WTC11 (cell line): ENCODE measurements around the gene DSE.

Source experiments
- TF ChIP-seq, protein P1 (sequence below): fragments of 200-600 bp; IDR thresholded peaks from 2 replicates; pipeline ENCODE4 v1.8.0; 2022; ENCODE audit warnings: antibody characterized with exemption
- TF ChIP-seq, protein P2 (sequence below): sonication (generic); formaldehyde crosslinking; IDR thresholded peaks from 2 replicates; pipeline ENCODE4 v1.8.1; 2022; ENCODE audit warnings: low read depth, mild to moderate bottlenecking, moderate library complexity, missing genetic modification reagents, borderline replicate concordance

DNA sequence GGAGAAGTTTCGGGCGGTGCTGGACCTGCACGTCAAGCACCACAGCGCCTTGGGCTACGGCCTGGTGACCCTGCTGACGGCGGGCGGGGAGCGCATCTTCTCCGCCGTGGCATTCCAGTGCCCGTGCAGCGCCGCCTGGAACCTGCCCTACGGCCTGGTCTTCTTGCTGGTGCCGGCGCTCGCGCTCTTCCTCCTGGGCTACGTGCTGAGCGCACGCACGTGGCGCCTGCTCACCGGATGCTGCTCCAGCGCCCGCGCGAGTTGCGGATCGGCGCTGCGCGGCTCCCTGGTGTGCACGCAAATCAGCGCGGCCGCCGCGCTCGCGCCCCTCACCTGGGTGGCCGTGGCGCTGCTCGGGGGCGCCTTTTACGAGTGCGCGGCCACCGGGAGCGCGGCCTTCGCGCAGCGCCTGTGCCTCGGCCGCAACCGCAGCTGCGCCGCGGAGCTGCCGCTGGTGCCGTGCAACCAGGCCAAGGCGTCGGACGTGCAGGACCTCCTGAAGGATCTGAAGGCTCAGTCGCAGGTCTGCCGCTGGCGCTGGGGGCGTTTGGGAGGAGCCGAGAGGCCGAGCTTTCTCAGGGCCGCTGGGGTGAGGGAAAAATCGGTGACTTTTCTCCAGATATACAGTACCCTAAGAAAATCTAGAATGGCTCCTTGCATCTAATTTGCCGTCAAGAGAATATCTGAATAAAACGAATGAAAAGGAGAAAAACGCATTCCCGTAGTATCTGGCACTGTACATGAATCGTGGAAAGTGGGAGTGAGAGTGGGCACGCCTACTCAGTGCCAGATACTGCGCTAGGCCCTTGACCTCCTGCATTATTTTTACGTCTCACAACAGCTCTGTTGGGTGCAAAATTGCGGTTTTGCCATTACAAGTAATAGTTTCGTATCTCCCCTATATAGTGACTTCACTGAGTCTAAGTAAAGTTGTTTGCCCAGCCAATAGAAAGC lies 91.5 kb downstream of the DSE start:
- TF ChIP-seq, protein P1, sequence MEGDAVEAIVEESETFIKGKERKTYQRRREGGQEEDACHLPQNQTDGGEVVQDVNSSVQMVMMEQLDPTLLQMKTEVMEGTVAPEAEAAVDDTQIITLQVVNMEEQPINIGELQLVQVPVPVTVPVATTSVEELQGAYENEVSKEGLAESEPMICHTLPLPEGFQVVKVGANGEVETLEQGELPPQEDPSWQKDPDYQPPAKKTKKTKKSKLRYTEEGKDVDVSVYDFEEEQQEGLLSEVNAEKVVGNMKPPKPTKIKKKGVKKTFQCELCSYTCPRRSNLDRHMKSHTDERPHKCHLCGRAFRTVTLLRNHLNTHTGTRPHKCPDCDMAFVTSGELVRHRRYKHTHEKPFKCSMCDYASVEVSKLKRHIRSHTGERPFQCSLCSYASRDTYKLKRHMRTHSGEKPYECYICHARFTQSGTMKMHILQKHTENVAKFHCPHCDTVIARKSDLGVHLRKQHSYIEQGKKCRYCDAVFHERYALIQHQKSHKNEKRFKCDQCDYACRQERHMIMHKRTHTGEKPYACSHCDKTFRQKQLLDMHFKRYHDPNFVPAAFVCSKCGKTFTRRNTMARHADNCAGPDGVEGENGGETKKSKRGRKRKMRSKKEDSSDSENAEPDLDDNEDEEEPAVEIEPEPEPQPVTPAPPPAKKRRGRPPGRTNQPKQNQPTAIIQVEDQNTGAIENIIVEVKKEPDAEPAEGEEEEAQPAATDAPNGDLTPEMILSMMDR, result no peak
- TF ChIP-seq, protein P2, sequence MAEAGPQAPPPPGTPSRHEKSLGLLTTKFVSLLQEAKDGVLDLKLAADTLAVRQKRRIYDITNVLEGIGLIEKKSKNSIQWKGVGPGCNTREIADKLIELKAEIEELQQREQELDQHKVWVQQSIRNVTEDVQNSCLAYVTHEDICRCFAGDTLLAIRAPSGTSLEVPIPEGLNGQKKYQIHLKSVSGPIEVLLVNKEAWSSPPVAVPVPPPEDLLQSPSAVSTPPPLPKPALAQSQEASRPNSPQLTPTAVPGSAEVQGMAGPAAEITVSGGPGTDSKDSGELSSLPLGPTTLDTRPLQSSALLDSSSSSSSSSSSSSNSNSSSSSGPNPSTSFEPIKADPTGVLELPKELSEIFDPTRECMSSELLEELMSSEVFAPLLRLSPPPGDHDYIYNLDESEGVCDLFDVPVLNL (CRISPR knock-in tag), result peak; percentile 58; the same call in 1 of the 2 replicates
